Stimulated activated CD4-positive, alpha-beta T cell treated with anti-CD3 and anti-CD28 coated beads, Interleukin-15, amount 100 ng/mL, for 1 hour (primary cell): Measurements from ENCODE around the gene DDX43.
"Not testable (repeated sequence)": the region's sequence is repeated elsewhere in the genome, so short reads cannot be mapped to it uniquely, and the experiment has no call there.

Experiments used
- DNase-seq, 2 donors: peaks; one replicate each; pipeline ENCODE4 v3.0.0-alpha.2; 2020; ENCODE audit warnings: low read depth in 1 of 2, low spot score in 1 of 2

DDX43 gene

DNA sequence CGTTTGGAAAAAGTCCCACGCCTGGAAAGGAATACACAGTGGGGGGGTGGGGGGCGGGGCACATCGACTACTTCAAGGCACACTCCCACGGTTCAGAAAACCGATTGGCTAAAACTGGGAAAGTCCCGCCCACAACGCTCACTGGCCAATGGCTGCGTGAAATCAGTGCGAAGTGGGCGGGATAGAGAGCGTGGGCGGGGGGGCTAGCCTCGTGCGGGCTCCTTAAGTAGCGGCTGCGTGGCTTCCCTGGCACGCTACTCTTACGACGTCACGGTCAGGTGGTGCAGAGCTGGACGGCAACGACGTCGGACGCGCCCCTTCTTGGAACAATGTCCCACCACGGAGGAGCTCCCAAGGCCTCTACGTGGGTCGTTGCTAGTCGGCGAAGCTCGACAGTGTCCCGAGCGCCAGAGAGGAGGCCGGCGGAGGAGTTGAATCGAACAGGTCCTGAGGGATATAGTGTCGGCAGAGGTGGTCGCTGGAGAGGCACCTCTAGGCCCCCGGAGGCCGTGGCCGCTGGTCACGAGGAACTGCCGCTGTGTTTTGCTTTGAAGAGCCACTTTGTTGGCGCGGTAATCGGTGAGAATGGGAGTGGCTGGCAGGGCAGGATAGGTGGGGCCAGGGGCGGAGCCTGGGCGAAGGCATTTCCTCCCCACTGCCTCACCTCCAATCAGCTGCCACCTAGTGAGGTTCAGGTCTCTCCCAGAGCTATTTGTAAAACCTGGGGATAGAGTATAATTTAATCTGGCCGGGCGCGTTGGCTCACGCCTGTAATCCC, at the start of gene DDX43:
TSS of gene DDX43 (plus strand) at position 252 of the 778 bp plus-strand sequence. CDS start at position 330, 78 bp downstream.
- DNase-seq: no peak

DNA sequence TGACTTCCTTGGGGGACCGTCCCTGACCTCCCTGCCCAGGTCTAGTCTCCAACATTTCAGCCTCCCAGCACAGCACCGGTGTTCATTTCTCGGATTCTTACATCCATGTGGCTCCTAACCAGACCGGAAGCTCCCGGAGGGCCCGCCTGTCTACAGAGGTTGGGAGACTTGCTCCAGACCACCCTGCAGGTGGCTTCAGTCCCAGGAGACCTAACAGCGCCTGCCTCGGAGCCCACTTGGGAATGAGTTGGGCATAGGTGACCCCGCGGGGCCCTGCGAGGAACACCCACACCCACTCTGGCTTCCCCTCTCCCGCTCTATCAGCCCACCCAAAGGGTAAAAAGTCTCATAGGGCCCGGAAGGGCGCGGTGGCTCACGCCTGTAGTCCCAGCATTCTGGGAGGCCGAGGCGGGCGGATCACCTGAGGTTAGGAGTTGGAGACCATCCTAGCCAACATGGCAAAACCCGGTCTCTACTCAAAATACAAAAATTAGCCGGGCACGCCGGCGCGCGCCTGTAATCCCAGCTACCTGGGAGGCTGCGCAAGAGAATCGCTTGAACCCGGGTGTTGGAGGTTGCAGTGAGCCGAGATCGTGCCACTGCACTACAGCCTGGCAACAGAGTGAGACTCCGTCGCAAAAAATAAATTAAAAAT, 46.0 kb upstream of the DDX43 start:
- DNase-seq: no peak

DNA sequence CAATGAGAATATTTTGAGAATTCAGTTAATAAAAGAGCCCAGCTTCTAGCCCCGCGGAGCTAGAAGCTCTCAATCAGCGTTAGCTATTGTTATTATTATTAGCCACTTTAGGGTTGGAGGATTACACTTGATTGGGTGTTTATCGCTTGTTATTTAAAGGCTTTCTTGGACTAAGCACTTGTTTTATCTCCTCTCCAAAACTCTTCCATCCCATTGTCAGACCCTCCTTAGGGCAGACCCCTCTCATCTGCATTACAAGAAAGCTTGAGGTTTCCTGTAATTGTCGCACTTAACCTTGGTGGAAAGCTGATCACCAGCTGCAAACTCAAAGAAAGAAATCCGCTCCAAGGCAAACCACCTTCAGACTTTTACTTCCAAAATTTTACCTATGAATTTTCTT, 45.3 kb upstream of the DDX43 start:
- no peak for DNase-seq

DNA sequence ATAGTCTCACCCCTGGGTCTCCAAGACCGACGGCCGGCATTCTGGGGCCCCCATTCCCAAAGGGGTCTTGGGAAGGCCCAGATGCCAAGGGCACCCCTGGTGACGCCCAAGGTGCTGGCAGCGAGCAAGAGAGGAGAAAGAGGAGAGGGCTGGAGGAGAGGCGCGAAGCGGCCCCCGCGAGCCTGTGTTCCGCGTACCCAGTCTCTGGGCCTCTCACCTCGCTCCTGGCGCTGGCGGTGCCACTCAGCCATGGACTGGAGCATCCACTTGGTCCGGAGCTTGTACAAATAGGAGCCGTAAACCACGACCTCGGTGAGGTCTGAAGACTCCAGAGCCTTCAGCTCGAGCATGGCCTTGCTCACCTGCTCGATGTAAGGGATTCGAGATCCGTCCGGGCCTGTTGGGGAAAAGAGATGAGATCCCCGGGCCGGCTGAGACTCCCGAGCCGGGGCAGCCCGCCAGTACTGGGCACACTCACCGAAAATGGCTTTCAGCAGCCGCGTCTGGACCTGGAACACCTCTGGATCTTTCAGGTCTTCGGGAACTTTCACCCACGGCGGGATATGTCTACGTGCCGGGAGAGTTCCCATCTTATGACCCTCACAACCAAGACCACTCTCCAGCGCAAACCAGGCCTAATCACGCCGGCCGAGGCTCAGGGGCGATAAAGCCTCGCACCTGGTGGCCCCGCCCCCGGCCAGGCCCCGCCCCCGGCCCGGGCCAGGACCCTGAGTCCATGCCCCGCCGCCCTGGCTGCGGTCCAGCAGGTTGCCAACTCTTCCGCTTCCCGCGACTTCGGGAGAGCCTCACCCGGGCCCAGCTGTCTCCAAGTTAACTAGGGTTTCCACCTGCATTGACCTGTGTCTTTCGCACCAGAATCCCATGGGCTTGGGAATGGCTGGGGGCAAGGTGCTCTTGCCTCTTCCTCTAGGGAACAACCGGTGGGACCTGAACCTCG, 40.7 kb upstream of the DDX43 start, which contains the start of gene DPPA5:
TSS of gene DPPA5 (minus strand) at position 641 of the 958 bp plus-strand sequence. CDS start at position 590, 51 bp downstream.
- no peak for DNase-seq

DNA sequence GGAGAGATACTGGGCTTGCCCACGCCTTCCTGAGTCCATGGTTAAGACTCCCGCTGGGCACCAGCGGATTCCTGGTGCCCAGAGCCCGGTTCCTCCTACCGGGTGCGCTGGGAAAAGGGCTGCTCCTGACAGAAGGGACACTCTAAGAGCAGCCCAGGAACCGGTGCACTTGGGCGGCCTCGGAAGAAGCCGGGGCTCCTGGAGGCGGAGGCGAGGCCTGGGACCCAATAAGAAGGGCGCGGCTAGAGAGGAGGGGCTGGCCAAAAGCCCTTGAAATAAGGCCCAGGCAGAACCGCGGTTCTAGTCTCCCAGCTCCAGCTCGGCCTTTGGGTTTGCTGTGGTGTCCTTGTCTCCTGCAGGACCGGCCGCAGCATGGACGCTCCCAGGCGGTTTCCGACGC, 32.3 kb upstream of the DDX43 start, which contains the start of gene KHDC3L:
TSS of gene KHDC3L (plus strand) at position 301 of the 400 bp plus-strand sequence. CDS start at position 373, 72 bp downstream.
- no peak for DNase-seq

DNA sequence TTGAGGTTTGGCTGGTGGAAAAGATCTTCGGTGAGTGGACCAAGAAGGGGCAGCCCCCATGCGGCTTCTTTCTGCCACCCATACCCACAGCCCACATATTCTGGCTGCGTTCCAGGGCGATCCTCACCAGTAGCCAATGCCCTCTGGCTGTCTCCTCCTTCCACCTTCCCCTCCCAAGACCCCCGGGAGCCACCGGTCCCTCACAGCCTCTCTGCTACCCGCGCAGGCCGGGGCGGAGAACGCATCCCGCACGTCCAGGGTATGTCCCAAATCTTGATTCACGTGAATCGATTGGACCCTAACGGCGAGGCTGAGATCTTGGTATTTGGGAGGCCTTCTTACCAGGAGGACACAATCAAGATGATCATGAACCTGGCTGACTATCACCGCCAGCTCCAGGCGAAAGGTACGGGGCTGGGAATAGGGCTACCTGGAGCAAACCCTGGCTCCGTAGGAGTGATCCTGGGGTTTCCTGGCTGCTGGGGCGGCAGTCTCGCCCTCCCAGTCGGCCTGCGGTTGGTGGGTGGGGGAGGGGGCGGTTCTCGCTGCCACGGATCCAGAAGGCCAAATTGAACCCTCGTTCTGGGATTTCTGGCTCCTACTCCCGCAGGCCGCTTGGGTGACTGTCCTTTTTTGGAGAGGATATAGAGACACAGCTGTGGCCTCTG, 31.6 kb upstream of the DDX43 start:
- DNase-seq: no peak

DNA sequence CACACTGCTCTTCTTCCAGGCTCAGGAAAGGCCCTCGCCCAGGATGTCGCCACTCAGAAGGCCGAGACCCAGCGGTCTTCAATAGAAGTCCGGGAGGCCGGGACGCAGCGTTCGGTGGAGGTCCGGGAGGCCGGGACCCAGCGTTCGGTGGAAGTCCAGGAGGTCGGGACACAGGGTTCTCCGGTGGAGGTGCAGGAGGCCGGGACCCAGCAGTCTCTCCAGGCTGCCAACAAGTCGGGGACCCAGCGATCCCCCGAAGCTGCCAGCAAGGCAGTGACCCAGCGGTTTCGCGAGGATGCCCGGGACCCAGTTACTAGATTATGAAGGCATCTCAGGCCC, 31.1 kb upstream of the DDX43 start:
- DNase-seq: no peak

DNA sequence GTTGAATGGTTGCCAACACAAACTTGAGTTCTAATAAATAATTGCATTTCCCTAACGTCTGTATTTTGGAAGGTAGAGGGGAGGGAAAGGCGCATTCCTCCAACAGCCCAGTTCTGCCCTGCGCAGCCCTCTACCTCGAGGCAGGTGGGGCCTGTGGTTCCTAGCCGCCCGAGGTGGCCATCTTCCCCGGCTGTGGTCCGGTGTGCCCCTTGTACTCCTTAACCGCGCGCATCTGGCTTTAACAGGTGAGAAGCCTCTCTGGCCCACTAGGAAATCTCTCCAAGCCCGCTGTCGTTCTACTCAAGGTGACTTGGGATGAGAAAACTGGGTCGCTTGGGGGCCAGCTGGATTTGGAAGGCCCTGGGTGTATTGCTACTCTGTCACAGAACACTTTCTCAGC, 30.5 kb upstream of the DDX43 start:
- no peak for DNase-seq

DNA sequence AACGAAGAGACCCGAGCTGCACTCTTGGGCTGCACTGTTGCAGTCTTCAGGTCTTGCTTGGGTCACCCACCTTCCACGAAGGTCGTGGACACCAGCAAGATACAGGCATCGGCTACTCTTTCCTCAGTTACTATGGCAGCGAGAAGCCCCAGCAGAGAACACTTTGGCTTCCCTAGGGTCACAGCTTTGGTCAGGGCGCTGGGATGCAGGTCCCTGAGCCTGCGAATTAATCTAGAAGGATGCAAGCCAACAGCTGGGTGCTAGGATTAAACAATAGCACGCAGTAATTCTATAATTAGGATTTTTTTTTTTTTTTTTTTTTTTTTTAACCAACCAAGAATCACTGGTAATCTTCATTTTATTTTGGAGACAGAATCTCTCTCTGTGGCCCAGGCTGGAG, 30.1 kb upstream of the DDX43 start:
- no peak for DNase-seq

DNA sequence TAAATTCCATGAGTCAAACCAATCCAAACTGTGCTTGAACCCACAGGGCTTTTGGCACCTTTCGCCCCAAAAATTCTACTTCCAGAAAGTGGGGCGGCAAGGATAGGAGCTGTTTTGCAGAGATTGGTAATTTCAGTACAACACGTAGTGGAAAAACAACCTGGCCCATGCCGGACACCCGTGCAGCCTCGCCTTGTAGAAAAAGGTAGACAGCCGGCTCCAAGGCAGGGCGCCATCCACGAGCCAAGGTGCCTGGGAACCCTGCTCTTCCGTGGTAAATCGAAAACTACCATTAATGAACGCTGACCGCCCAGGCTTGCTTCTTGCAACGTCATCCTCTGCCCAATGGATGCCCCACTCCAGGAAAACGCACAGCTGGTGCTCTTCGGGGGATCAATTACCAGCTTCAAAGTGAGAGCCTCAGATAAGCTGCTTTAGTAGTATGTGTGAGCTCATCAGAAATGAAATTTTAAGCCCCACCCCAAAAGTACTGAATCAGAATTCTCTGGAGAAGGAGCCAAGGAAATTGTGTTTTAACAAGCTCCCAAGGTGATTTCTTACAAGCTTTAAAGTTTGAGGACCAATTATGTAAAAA, 26.8 kb upstream of the DDX43 start:
- DNase-seq: no peak

DNA sequence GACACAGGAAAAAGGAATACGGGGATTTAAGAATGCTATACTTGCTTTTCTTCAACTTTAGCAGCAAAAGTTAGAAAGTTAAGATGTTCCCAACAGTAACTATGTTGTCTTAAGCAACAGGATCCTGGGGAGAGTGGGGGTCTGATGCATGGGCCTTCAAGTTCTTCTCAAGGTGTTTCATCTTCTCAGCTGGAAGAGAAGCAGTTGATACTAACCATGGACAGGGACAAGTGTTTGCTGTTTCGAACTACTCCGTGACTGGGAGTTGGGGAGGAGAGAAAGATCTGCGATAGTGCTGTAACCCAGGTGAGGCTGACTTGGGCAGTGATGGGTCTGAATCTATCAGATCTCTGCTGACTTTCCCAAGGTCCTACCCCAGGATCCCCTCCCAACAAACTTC, 26.0 kb upstream of the DDX43 start:
- DNase-seq: no peak

DNA sequence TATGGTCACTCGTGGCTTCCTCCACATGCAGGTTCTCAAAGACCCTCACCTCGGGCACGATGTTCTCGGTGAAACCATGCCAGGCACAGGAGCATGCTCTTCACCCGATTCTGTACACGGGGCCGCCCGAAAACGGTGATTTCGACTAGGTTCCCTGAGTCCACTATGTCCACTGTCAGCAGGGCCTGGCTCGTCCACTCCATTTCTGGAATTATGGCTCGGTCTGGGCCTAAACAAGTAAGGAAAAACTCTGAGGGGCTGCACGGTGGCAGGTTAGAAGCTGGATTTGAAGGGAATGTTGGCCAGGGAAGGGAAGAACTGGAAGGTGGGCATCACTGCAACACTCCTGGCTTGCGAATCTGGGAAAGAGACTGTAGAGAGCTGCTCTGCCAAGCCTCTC, 25.5 kb upstream of the DDX43 start:
- DNase-seq: no peak

DNA sequence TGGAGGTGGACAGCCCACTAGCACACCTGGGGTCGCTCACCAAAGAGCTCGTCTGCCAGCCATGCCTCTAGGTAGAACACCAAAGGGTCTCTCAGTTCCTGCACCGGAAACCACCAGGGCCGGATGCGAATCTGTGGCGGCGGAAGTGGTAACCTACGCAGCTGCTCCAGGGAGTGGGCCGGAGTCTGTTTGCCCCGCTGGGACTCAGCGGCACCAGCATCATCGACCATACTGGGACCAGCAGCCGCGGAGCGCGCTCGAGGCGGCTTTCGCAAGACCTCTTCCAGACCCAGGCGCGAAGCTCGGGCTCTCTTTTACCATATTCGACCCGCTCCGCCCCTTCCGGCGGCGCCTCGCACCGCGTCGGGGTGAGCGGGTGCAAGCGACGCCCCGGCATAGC, 25.1 kb upstream of the DDX43 start, which contains the start of gene OOEP:
TSS of gene OOEP (minus strand) at position 335 of the 400 bp plus-strand sequence. CDS start at position 230, 105 bp downstream.
- DNase-seq: no peak

DNA sequence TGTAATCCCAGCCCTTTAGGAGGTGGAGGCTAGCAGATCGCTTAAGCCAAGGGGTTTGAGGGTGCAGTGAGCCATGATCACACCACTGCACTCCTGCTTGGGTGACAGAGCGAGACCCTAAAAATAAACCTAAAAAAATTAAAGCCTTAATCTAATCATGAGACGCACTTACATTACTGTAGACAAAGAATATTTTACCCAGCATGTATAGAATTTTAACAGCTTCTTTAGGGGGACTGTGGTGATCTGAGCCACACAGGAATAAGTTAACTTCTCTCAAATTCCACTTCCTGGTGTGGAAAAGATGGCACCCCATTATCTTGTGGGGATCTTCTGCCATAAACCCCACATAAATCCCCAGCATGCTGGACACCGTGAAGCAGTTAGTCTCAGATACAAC, 22.6 kb upstream of the DDX43 start:
- no peak for DNase-seq

DNA sequence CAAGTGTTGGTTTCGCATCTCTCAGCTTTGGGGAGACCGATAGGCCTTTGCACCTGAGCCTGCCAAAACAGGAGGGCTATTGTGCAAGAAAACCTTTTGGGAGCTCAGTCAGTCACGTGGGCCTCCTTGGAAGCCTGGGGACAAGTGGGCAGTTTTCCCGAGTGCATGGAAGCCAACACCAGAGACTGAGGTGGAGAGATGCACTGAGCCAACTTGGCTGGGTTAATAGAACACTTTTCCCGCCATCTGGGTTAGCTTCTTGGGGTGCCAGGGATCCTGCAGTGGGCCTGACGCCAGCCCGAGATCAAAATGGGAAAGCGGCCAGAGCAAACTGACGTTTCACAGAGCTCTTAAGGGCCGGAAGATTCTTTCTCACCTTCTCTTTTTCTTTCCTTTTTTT, 22.1 kb upstream of the DDX43 start:
- DNase-seq: no peak

DNA sequence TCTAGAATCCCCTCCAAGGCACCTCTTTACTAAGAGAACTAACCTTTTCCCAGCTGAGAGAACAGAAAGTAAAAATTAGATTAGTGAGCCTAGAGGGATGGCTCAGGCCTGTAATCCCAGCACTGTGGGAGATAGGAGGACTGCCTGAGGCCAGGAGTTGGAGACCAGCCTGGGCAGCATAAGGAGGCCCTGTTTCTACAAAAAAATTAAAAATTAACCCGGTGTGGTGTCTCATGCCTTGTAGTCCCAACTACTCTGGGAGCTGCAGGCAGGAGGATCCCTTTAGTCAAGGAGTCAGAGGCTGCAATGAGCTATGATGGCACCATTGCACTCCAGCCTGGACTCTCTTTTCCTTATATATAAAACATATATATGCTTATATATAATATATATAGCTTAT, 19.4 kb upstream of the DDX43 start:
- DNase-seq: no peak

DNA sequence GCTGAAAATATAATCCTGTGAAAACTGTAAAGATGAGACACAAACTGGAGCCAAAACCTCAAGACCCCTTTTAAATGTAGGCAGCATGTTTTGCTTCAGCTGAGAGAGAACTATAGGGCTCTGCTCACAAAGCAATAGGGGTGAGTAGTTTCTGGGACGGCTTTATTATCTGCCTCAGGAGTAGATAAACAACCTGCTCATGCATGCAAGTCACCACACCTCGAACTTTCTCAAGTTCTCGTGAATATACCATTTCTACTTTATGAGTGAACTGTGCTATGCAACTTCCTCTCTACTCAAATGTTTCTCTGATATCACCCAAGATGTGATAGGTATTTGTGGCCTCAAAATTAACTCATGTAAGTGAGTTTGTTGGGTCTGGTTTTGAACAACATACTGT, 17.4 kb upstream of the DDX43 start:
- DNase-seq: no peak

DNA sequence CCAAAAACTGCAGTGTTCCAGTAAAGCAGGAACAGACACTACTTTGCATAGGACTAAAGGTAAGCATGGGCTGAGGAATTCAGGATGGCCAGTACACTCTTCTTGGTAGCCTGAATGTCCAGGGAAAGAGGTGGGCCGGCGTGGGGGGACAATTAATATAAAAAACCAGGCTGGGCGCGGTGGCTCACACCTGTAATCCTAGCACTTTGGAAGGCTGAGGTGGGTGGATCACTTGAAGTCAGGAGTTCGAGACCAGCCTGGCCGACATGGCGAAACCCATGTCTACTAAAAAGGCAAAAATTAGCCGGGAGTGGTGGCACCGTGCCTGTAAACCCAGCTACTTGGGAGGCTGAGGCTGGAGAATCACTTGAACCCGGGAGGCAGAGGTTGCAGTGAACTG, 13.1 kb upstream of the DDX43 start:
- not testable (repeated sequence) for DNase-seq

DNA sequence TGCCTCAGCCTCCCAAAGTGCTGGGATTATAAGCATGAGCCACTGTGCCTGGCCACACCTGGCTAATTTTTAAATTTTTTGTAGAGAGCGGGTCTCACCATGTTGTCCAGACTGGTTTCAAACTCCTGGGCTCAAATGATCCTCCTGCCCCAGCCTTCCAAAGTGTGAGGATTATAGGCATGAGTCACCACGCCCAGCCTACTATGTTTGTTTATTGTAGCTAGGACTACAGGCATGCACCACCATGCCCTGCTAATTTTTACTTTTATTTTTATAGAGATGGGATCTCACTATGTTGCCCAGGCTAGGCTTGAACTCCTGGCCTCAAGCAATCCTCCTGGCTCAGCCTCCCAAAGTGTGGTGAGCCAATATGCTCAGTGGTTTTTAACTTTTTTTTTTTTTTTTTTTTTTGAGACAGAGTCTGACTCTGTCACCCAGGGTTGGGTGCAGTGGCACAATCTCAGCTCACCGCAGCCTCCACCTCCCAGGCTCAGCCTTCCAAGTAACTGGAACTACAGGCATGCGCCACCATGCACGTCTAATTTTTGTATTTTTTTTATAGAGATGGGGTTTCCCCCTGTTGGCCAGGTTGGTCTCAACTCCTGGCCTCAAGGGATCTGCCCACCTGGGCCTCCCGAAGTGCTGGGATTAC, 12.0 kb upstream of the DDX43 start:
- DNase-seq: no peak

DNA sequence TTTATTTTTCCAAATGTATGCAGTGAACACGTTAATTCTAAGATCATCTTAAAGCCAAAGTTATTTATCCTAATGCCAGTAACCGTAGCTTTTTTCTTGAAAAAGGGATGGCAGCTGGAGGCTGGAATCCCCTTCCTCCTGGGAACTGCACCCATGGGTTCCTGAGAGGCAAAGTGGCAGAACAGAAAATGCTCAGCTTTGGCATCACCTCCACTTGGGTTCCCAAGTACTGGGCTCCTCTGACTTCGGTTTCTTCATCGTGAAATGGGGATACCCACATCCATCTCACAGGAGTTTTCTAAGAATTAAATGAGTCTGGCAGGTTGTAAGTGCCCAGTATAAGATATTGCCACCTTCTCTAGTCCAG, 6.2 kb upstream of the DDX43 start:
- no peak for DNase-seq
